HG03457 (cell line): ENCODE data around the gene GRIK2.

Experiments
- ATAC-seq: cut with Tn5 transposase; IDR thresholded peaks from one replicate; pipeline ENCODE4 v1.9.1; 2021; ENCODE audit warnings: moderate number of reproducible peaks; ENCODE audit not compliant: unreplicated experiment

The GRIK2 gene

GRCh38 chr6:101705866-101706265 lies 312.4 kb downstream of the GRIK2 start:
- no peak for ATAC-seq

GRCh38 chr6:101706576-101706975 lies 313.1 kb downstream of the GRIK2 start:
- ATAC-seq, result no peak

- ATAC-seq, result no peak
Observed at GRCh38 chr6:101711518-101711917, 318.0 kb downstream of the GRIK2 start.

- ATAC-seq, result no peak
Observed at GRCh38 chr6:101716387-101716786, 322.9 kb downstream of the GRIK2 start.

GRCh38 chr6:101716810-101717209 lies 323.3 kb downstream of the GRIK2 start:
- ATAC-seq, result no peak

- no peak for ATAC-seq
Observed at GRCh38 chr6:101719521-101719920, 326.0 kb downstream of the GRIK2 start.

- ATAC-seq, result no peak
Observed at GRCh38 chr6:101722471-101722870, 329.0 kb downstream of the GRIK2 start.

GRCh38 chr6:101722991-101723579 lies 329.6 kb downstream of the GRIK2 start:
- no peak for ATAC-seq

- no peak for ATAC-seq
Observed at GRCh38 chr6:101728388-101728787, 334.9 kb downstream of the GRIK2 start.

GRCh38 chr6:101728956-101729355 lies 335.4 kb downstream of the GRIK2 start:
- ATAC-seq, result no peak

GRCh38 chr6:101730954-101731353 lies 337.4 kb downstream of the GRIK2 start:
- ATAC-seq, result no peak

- ATAC-seq, result no peak
Observed at GRCh38 chr6:101733899-101734298, 340.4 kb downstream of the GRIK2 start.

GRCh38 chr6:101738481-101738880 lies 345.0 kb downstream of the GRIK2 start:
- ATAC-seq, result no peak

GRCh38 chr6:101740631-101741030 lies 347.1 kb downstream of the GRIK2 start:
- no peak for ATAC-seq

- no peak for ATAC-seq
Observed at GRCh38 chr6:101741474-101742171, 348.1 kb downstream of the GRIK2 start.

- ATAC-seq, result no peak
Observed at GRCh38 chr6:101747160-101747559, 353.7 kb downstream of the GRIK2 start.

- ATAC-seq, result no peak
Observed at GRCh38 chr6:101747716-101748115, 354.2 kb downstream of the GRIK2 start.

GRCh38 chr6:101755931-101756330 lies 362.4 kb downstream of the GRIK2 start:
- ATAC-seq, result no peak

- ATAC-seq, result no peak
Observed at GRCh38 chr6:101758368-101758767, 364.9 kb downstream of the GRIK2 start.

GRCh38 chr6:101760843-101761621 lies 367.5 kb downstream of the GRIK2 start:
- no peak for ATAC-seq

GRCh38 chr6:101762851-101763250 lies 369.3 kb downstream of the GRIK2 start:
- ATAC-seq, result no peak

- ATAC-seq, result no peak
Observed at GRCh38 chr6:101765281-101765680, 371.8 kb downstream of the GRIK2 start.
